NCI-H774 (cell line): Measurements from ENCODE around the gene CPO.

ENCODE experiments used
- DNase-seq: peaks from one replicate; lab custom pipeline; 2025; lab: John Stamatoyannopoulos, UW

CPO gene

DNA sequence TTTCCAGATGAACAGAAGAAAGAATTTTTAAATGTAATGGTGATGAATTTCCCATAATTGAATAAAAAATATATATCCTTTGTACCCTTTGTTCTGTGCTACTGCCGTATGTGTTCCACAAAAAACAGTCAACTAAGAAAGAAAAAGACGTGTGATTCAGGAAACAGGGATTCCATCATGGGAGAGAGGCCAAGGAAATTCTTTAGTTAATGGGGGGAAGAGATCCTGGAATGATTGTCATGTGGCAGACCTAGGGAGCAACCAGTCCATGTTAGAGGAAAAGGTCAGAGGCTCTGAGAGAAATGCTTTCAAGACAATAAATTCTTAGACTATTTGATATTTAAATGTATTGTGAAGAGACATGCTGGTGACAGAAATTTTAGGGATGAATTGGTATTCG lies 76.6 kb downstream of the CPO start:
- no peak for DNase-seq
